HG03159 (cell line): ENCODE data around the gene CNIH3.
"Not testable (repeated sequence)": the region's sequence is repeated elsewhere in the genome, so short reads cannot be mapped to it uniquely, and the experiment has no call there.

Experiments used
- ATAC-seq: cut with Tn5 transposase; IDR thresholded peaks from one replicate; pipeline ENCODE4 v1.9.1; 2021; ENCODE audit warnings: mild to moderate bottlenecking, moderate library complexity; ENCODE audit not compliant: unreplicated experiment

The CNIH3 gene

GRCh38 chr1:224684979-224685425 is 68.9 kb downstream of the CNIH3 start:
- ATAC-seq, result no peak

DNA sequence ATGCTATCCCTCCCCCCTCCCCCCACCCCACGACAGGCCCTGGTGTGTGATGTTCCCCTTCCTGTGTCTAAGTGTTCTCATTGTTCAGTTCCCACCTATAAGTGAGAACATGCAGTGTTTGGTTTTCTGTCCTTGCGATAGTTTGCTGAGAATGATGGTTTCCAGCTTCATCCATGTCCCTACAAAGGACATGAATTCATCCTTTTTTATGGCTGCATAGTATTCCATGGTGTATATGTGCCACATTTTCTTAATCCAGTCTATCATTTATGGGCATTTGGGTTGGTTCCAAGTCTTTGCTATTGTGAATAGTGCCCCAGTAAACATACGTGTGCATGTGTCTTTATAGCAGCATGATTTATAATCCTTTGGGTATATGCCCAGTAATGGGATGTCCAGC is 70.0 kb downstream of the CNIH3 start:
- not testable (repeated sequence) for ATAC-seq

DNA sequence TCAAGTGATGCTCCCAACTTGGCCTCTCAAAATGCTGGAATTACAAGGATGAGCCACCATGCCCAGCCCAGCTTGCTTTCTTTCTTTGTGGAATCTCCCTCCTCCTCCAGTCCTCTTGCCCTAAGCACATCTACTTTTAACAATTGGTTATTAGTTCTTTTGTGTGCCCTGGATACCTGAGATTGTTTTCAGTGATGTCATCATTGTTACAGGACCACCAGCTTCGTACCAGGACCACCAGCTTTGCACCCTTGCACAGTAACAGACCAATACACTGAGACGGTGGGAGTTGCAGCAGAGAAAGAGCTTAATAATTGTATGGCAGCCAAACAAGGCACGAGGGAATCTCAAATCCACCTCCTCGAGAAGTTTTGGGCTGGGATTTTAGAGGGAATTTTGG is 71.3 kb downstream of the CNIH3 start:
- no peak for ATAC-seq

DNA sequence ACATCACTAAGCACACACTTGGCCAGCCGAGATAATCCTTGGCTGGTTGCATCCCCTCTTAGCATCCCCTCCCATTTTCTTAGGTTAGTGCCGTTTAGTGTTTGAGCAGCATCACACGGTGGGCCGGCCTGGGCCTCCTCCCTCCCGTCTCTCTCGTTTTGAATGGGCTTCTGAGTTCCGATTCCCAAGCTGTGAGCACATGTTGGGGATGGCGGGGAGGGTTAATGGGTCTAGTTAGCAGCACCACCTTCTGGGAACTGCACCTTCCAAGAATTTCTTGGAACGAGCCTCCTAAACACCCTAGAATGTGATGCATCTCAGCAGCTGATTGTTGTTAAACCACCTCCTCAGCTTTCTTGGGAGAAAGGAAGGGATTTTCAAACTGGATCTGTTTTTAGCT is 73.3 kb downstream of the CNIH3 start:
- no peak for ATAC-seq

DNA sequence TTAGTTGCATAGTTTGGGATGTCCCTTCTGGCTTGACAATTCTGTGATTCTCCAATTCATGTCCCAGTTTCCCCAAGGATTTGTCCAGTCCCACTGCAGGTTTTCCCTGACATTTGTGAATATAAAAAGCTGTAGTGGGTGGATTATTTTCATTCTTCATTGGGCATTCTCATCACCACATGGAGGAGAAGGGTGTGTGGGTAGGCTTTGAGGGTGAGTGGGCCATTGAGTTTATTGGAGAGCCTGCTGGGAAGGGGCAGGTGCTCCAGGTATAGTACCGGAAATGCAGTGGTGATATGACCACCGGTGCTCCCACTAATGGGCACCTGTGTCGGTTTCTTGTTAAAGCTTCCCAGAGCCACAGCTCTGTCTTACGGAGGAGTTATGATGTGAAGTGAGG is 74.5 kb downstream of the CNIH3 start:
- ATAC-seq, result no peak

DNA sequence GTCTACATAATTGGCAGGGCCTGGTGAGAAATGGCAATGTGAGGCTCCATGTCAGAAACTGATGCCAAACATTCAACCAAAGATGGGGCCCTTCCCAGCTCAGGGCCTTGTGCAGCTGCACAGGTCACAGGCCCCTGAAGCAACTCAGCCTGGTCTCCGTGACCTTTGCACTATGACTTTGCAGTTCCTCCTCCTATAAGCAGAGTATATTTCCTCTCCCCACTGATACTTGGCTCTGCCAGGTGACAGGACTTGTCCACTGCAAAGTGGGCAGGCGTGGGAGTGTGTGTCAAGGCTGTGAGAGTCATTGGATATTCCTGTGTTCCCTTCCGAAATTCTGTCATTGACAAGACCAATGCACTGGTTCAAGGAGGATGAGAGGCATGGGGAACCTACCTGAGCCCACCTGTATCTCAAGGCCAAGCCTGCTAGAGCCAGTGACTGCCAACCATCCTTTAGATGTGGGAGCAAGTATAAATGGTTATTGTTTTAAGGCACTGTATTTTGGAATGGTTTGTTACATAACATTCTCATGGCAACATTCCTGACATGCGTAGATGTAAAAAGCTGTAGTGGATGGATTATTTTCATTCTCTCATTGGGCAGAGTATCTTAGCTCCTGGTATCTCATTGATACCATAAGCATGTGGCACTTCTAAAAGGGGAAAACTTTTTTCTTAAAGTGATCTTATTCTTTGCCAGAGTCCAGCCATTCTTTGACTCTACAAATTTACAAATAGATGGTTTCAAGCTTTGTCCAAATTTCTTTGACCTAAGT is 75.2 kb downstream of the CNIH3 start:
- no peak for ATAC-seq

- ATAC-seq, result no peak
These were observed 78.9 kb downstream of the CNIH3 start for GRCh38 chr1:224694969-224695368.

DNA sequence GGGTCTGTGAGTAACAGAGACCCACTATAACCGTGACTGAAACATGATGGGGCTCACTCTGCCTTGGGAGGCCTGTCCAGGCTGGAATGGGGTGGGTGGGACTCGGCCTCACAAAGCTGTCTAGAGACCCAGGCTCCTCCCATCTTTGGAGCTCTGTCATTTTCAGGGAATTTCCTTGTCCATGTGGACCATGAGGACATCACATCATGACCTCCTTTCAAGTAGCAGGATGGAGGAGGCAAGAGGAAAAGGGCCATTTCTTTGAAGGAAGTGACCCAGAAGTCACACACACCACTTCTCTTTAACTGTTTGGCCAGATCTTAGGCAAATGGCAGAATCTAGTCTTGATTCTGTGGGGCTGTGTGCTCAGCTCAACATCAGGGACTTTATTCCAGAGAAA is 79.9 kb downstream of the CNIH3 start:
- no peak for ATAC-seq

GRCh38 chr1:224696891-224697765 is 81.0 kb downstream of the CNIH3 start:
- no peak for ATAC-seq

DNA sequence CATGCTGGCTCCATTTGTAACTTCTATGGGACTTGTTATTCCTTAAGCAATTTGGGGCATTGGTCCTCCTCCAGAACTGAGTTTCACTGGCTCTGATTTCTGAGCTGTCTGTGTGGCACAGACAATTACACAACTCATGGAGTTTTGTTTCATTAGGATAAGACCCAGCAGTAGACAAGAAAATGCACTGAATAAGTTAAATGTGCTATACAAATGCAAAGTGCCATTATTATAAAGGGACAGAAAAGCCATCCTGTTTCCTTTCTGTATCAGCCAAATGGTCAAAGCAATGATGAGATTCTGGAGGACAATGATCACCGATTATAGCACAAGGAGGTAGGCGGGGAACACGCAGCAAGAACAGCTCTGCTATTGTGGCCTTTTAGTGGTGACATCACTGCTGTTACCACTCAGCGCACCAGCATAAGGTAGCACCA is 81.9 kb downstream of the CNIH3 start:
- ATAC-seq, result no peak

DNA sequence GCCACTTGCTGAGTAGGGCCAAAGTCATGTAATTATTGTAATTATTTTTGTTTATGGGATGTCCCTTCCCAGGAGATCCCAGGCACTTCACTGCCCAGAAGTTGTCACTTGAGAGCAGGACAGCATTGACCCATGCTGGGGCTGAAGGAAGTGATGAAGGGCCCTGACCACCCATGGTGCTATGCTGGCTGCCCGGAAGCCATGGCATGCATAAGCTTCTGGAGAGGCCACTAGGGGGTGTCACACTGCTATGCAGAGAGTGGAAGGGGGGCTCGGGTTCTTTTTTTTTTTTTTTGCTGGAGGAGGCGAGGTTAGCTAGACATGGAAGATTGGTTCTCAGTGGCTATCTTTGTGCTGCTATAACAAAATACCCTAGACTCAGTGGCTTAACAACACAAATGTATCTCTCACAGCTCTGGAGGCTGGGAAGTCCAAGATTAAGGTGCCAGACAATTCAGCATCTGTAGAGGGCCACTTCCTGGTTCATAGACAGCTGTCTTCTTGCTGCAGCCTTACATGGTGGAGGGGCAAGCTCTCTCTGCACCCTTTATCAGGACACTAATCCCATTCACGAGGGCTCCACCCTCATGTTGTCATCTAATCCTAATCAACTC is 84.9 kb downstream of the CNIH3 start:
- peak; percentile 59 for ATAC-seq

GRCh38 chr1:224703702-224704101 is 87.6 kb downstream of the CNIH3 start:
- ATAC-seq, result no peak

DNA sequence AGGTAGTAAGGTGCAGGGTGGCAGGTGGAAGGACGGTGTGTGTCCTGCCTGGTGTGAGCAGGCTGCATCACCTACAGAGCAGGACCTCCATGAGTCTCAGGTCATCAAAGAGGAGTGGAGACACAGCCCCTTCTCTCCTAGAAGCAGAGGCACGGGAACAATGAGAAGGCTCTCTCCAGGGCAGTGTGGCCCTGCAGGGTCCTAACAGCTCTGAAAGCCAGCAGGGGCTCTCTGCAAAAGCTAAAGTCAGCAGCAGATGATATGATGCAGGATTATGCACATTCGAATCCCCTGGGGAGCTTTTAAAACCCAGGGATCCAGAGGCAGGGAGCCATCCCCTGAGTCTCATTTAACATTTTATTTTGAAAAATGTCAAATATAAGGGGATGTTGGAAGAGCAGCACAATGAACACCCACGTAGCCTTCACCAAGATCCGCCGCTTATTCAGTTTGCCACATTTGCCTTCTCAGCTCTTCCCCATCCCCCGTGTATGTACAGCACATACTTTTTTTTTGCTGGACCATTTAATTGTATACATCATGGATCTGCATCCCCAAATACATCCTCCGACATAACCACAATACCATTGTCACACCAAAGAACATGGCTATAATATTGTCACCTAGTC is 88.1 kb downstream of the CNIH3 start:
- ATAC-seq, result no peak

DNA sequence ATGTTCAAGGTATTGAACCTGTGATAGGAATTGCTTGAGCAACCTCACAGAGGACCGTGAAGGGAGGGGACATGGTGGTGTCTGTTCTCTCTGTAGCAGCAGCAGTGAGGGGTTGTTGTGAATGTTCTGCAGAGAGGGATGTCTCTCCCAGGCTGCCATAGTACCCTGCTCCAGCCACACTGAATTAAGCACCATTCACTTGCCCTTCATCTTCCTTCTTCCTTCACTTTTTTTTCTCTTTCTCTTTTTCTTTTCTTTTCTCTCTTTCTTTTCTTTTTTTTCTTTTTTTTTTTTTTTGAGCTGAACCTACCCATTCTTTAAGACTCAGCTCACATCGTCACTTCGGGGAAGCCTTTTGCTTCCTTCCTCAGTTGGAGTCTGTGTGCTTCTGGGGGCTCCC is 89.5 kb downstream of the CNIH3 start:
- ATAC-seq, result no peak

GRCh38 chr1:224707843-224708725 is 92.0 kb downstream of the CNIH3 start:
- ATAC-seq, result no peak

GRCh38 chr1:224710196-224710595 is 94.1 kb downstream of the CNIH3 start:
- no peak for ATAC-seq

GRCh38 chr1:224711231-224711756 is 95.2 kb downstream of the CNIH3 start:
- ATAC-seq, result not testable (repeated sequence)

- ATAC-seq, result no peak
These were observed 95.8 kb downstream of the CNIH3 start for GRCh38 chr1:224711876-224712275.

DNA sequence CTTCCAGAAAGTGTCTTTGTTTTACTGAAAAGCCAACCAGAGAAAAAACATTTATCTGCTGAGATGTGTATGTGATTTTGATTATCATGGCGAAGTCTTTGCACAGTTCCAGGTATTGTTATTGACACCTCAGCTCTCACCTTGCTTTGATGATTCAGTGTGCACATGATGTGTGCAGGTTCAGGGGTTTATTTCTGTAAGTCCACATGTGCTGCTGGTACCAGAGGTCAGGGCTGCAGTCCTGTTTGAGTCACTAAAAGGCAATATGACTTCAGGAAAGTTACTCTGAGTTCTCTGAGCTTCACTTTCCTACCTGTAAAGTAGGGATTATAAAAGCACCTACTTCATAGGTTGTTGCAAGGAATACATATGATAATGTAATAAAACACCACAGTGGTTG is 97.1 kb downstream of the CNIH3 start:
- ATAC-seq, result no peak

GRCh38 chr1:224714553-224714952 is 98.4 kb downstream of the CNIH3 start:
- ATAC-seq, result no peak
